ENCODE measurements around the gene PARVB. TPM values are rescaled to one million over a fixed set of nuclear protein-coding genes. Genes with fewer than 3 reads are reported as not detected.

Gene PARVB
- total RNA-seq, 1 experiment from 2014 or later, result 35.3 TPM

DNA sequence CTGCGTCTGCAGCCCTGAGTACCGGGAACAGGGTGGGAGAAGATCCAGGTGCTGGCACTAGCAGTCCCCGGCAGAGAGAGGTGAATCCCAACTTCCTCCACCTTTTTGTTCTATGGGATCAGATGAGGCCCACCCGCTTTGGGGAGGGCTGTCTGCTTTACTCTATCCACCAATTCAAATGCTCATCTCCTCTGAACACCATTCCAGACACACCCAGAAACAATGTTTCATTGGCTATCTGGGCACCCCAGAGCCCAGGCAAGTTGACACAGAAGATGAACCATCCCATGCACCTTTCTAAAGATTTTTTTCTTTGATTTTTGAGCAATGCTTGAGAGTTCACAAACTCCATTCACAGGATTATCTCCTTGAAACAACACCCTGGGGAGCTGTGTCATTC, 78.0 kb downstream of the PARVB start:
- ChIA-PET POLR2A (ENCODE audit: unreplicated experiment) (no interaction called here), CTCF (no interaction called here)
- intact Hi-C loops (cut with micrococcal nuclease; ENCODE audit: unreplicated experiment), result no loop called here
- H3K4me2 ChIP-seq, result no peak overlapping the region
- H3K36me3 ChIP-seq (ENCODE audit: low read depth), result no peaks in the 10 kb centered on the region
- no peaks in the 10 kb centered on the region for H4K20me1 ChIP-seq (ENCODE audit: insufficient read depth)
- H3K9me2 ChIP-seq (ENCODE audit: insufficient read depth), result no peaks in the 10 kb centered on the region
- no peaks in the 10 kb centered on the region for H3K27me3 ChIP-seq (ENCODE audit: insufficient read depth, low read depth)
- BruUV-seq (replicated peaks), result no TSS peak
- H3K4me1 ChIP-seq (replicated peaks; ENCODE audit: insufficient read depth), result no peaks in the 10 kb centered on the region
- no peak overlapping the region for H3K27ac ChIP-seq
- H3K79me2 ChIP-seq (ENCODE audit: low read depth), result no peaks in the 10 kb centered on the region
- TF ChIP-seq, protein P1, sequence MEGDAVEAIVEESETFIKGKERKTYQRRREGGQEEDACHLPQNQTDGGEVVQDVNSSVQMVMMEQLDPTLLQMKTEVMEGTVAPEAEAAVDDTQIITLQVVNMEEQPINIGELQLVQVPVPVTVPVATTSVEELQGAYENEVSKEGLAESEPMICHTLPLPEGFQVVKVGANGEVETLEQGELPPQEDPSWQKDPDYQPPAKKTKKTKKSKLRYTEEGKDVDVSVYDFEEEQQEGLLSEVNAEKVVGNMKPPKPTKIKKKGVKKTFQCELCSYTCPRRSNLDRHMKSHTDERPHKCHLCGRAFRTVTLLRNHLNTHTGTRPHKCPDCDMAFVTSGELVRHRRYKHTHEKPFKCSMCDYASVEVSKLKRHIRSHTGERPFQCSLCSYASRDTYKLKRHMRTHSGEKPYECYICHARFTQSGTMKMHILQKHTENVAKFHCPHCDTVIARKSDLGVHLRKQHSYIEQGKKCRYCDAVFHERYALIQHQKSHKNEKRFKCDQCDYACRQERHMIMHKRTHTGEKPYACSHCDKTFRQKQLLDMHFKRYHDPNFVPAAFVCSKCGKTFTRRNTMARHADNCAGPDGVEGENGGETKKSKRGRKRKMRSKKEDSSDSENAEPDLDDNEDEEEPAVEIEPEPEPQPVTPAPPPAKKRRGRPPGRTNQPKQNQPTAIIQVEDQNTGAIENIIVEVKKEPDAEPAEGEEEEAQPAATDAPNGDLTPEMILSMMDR (conservative IDR thresholded peaks at IDR 0.05), result no peak
- TF ChIP-seq EZH2 (IDR thresholded peaks at IDR 0.05; ENCODE audit: low read depth), result no peak
- no peak overlapping the region for H3K4me3 ChIP-seq
- no peaks in the 10 kb centered on the region for H3F3A ChIP-seq (ENCODE audit: insufficient read depth, low read depth)
- H2AFZ ChIP-seq, result no peak overlapping the region
- DNase-seq, result no peak
- H3K9me3 ChIP-seq (ENCODE audit: insufficient read depth, low read depth), result no peaks in the 10 kb centered on the region

DNA sequence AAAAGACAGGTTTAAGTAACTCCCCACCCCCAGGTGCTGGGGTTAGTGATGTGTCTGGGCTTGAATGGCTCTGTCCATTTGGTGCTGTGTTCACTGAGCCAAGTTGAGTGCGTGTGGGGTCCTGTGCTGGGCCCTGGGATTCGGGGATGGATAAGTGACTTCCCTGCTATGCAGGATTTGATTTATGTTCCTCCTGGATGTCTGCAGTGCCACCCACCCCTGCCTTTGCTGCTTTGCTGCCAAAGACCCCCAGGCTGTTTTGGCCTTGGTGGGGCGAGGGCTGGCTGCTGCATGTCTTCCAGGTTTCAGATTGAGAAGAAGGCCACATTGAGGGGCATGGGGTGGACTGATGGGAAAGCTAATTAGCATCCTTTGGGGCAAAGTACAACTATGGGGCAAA, 78.8 kb downstream of the PARVB start:
- H3K4me2 ChIP-seq, result no peak overlapping the region
- H4K20me1 ChIP-seq (ENCODE audit: insufficient read depth), result no peaks in the 10 kb centered on the region
- POLR2A ChIA-PET (ENCODE audit: unreplicated experiment), result no interaction called here
- intact Hi-C loops (cut with micrococcal nuclease; ENCODE audit: unreplicated experiment), result no loop called here
- H3K79me2 ChIP-seq (ENCODE audit: low read depth), result no peaks in the 10 kb centered on the region
- no peaks in the 10 kb centered on the region for H3K9me3 ChIP-seq (ENCODE audit: insufficient read depth, low read depth)
- H3K36me3 ChIP-seq (ENCODE audit: low read depth), result no peaks in the 10 kb centered on the region
- H3K4me1 ChIP-seq (replicated peaks; ENCODE audit: insufficient read depth), result no peaks in the 10 kb centered on the region
- H3F3A ChIP-seq (ENCODE audit: insufficient read depth, low read depth), result no peaks in the 10 kb centered on the region
- H3K4me3 ChIP-seq, result no peak overlapping the region
- H3K9me2 ChIP-seq (ENCODE audit: insufficient read depth), result no peaks in the 10 kb centered on the region
- H3K27ac ChIP-seq, result no peak overlapping the region
- CTCF ChIA-PET, result no interaction called here
- H3K27me3 ChIP-seq (ENCODE audit: insufficient read depth, low read depth), result no peaks in the 10 kb centered on the region
- DNase-seq, result no peak
- no peak overlapping the region for H2AFZ ChIP-seq
- BruUV-seq (replicated peaks), result no TSS peak
- TF ChIP-seq EZH2 (IDR thresholded peaks at IDR 0.05; ENCODE audit: low read depth), result no peak
- TF ChIP-seq, protein P1 (conservative IDR thresholded peaks at IDR 0.05), result no peak

DNA sequence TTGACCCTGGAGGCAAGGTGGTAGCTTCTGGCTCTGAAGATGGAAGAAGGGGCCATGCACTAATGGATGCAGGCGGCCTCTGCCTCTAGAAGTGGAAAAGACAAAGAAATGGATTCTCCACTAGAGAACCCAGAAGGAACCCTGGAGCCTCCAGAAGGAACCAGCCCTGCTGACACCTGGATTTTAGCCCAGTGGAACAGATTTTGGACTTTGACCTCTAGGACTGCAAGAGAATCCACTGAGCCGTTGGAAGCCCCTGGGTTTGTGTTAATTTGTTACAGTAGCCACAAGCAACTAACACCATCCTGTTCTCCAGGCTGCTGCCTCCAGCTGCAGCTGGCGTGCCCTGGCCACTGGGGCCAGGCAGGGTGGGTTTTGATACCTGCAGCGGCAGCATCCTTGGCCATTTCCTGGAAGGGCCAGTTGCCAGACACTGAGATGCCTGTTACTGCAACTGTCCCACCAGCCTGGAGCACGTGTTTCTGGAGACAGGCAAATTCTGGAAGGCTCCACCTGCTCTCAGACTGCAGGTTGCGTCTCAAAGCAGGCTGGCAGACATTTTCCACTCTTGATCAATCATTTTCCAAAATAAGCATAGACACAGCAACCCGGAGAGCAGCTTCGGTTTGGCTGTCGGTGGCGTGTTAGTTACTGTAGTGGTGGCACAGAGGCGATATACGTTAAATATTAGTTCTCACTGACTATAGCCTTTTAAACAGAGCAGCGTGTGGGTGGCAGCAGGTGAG, 79.8 kb downstream of the PARVB start:
- Histone ChIP-seq H3K9me3 (ENCODE audit: insufficient read depth, low read depth) (no peaks in the 10 kb centered on the region), H4K20me1 (ENCODE audit: insufficient read depth) (no peaks in the 10 kb centered on the region), H3K36me3 (ENCODE audit: low read depth) (no peaks in the 10 kb centered on the region), H3K4me2 (no peak overlapping the region), H3K27me3 (ENCODE audit: insufficient read depth, low read depth) (no peaks in the 10 kb centered on the region), H3K9me2 (ENCODE audit: insufficient read depth) (no peaks in the 10 kb centered on the region), H3F3A (ENCODE audit: insufficient read depth, low read depth) (no peaks in the 10 kb centered on the region), H2AFZ (no peak overlapping the region), H3K4me1 (replicated peaks; ENCODE audit: insufficient read depth) (no peaks in the 10 kb centered on the region), H3K79me2 (ENCODE audit: low read depth) (no peaks in the 10 kb centered on the region), H3K4me3 (no peak overlapping the region), H3K27ac (no peak overlapping the region)
- BruUV-seq (replicated peaks), result no TSS peak
- intact Hi-C loops (cut with micrococcal nuclease; ENCODE audit: unreplicated experiment), result no loop called here
- POLR2A ChIA-PET (ENCODE audit: unreplicated experiment), result no interaction called here
- CTCF ChIA-PET, result no interaction called here
- TF ChIP-seq, protein P1 (conservative IDR thresholded peaks at IDR 0.05), result no peak
- TF ChIP-seq EZH2 (IDR thresholded peaks at IDR 0.05; ENCODE audit: low read depth), result no peak
- no peak for DNase-seq
